BLaER1 (cell line): ENCODE data around the gene ITGB5.
"Not testable (repeated sequence)": the region's sequence is repeated elsewhere in the genome, so short reads cannot be mapped to it uniquely, and the experiment has no call there.

Experiments
- H3K27ac ChIP-seq: shearing (Covaris generic); formaldehyde crosslinking; 2 replicates; pipeline ENCODE4 v1.8.1; 2022
- H3K27me3 ChIP-seq: shearing (Covaris generic); formaldehyde crosslinking; 2 replicates; pipeline ENCODE4 v1.8.1; 2022
- H3K36me3 ChIP-seq: shearing (Covaris generic); formaldehyde crosslinking; 2 replicates; pipeline ENCODE4 v1.8.1; 2022
- H3K4me1 ChIP-seq: shearing (Covaris generic); formaldehyde crosslinking; 2 replicates; pipeline ENCODE4 v1.8.1; 2022
- H3K4me2 ChIP-seq: shearing (Covaris generic); formaldehyde crosslinking; 2 replicates; pipeline ENCODE4 v1.8.1; 2022
- H3K4me3 ChIP-seq: shearing (Covaris generic); formaldehyde crosslinking; 2 replicates; pipeline ENCODE4 v1.8.1; 2022
- H3K9ac ChIP-seq: shearing (Covaris generic); formaldehyde crosslinking; 2 replicates; pipeline ENCODE4 v1.8.1; 2022
- H3K9me3 ChIP-seq: shearing (Covaris generic); formaldehyde crosslinking; 2 replicates; pipeline ENCODE4 v1.8.1; 2022
- H4K20me1 ChIP-seq: shearing (Covaris generic); formaldehyde crosslinking; 2 replicates; pipeline ENCODE4 v1.8.1; 2022
- Cebpa-rat ChIP-seq: shearing (Covaris generic); IDR thresholded peaks from 2 replicates; pipeline ENCODE4 v1.8.1; 2022

The ITGB5 gene

GRCh38 chr3:124784686-124785382 is 102.3 kb downstream of the ITGB5 start:
- Histone ChIP-seq H3K4me3 (no peak overlapping the region), H3K27me3 (no peaks in the 10 kb centered on the region), H3K9ac (peak overlapping the region; percentile 57; the same call in 1 of the 2 replicates), H3K4me1 (peaks cover 78% of the 10 kb centered on the region), H3K36me3 (no peaks in the 10 kb centered on the region), H3K4me2 (peak overlapping the region; percentile 85), H4K20me1 (no peaks in the 10 kb centered on the region), H3K9me3 (no peaks in the 10 kb centered on the region), H3K27ac (peak overlapping the region; percentile 80)
- no peak for TF ChIP-seq Cebpa-rat

GRCh38 chr3:124783696-124784095 is 103.5 kb downstream of the ITGB5 start:
- Histone ChIP-seq H3K36me3 (no peaks in the 10 kb centered on the region), H3K9me3 (no peaks in the 10 kb centered on the region), H3K27ac (peak overlapping the region; percentile 80; the same call in 1 of the 2 replicates), H3K27me3 (no peaks in the 10 kb centered on the region), H3K9ac (no peak overlapping the region), H3K4me2 (peak overlapping the region; percentile 85), H3K4me3 (no peak overlapping the region), H4K20me1 (no peaks in the 10 kb centered on the region), H3K4me1 (peaks cover 85% of the 10 kb centered on the region)
- TF ChIP-seq Cebpa-rat = no peak

GRCh38 chr3:124782377-124782712 is 104.8 kb downstream of the ITGB5 start:
- H3K4me1 ChIP-seq = peaks cover 94% of the 10 kb centered on the region
- H3K27ac ChIP-seq, H3K27me3 ChIP-seq: not testable (repeated sequence)

DNA sequence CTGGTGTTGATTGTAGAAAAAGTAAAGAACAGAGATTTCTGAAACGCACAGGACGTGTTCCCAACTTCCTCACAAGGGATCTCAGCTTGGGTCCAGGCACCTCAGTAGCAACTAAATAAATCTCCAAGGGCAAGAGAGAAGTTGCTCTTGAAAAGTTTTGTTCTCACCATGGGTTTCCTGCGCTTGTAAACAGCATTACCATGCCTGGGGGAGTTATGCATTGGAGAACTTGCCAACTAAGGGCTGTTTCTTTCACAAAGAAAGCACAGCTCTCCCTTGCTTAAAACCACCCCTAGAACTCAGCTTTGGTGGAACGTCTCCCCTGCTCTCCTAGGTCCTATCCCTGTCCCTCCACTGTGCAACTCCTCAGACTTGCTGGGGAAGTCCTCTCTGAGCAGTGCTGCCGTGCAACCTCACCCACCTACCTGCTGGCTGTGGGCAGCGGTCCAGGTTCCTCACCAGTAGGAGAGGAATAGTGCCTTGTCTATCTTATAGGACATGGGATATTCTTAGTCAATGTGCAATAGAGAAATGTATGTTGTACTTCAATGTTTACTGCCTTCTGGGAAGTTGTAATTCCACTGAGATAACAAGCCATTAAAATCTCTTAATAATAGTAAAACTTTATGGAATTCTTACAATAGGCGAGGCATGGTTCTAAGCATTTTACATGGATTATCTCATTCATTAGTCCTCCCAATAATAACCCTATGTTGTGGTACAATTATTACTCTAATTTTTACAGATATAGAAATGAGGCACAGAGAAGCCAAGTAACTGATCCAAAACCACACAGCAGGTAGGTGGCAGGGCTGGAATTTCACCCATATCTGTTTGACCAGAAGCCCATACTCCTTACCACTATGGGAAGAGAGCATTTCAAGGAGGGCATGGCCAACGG is 105.4 kb downstream of the ITGB5 start:
- Histone ChIP-seq H4K20me1 (no peaks in the 10 kb centered on the region), H3K27ac (peak overlapping the region; percentile 85), H3K4me2 (peak overlapping the region; percentile 85), H3K9ac (peak overlapping the region; percentile 70; the same call in 1 of the 2 replicates), H3K4me3 (no peak overlapping the region), H3K27me3 (no peaks in the 10 kb centered on the region), H3K9me3 (no peaks in the 10 kb centered on the region), H3K36me3 (no peaks in the 10 kb centered on the region), H3K4me1 (peaks cover 87% of the 10 kb centered on the region)
- TF ChIP-seq Cebpa-rat = no peak

More at GRCh38 chr3:124782377-124782712, 104.8 kb downstream of the ITGB5 start:
- not testable (repeated sequence) for H4K20me1 ChIP-seq, H3K36me3 ChIP-seq, H3K9ac ChIP-seq, H3K4me3 ChIP-seq, H3K9me3 ChIP-seq
- H3K4me2 ChIP-seq = peak overlapping the region; percentile 85

- Histone ChIP-seq H3K4me3 (no peak overlapping the region), H3K27me3 (no peaks in the 10 kb centered on the region), H4K20me1 (no peaks in the 10 kb centered on the region), H3K9ac (peak overlapping the region; percentile 70; the same call in 1 of the 2 replicates), H3K36me3 (no peaks in the 10 kb centered on the region), H3K9me3 (no peaks in the 10 kb centered on the region), H3K4me2 (peak overlapping the region; percentile 85), H3K4me1 (peaks cover 79% of the 10 kb centered on the region), H3K27ac (peak overlapping the region; percentile 85)
- TF ChIP-seq Cebpa-rat = peak; percentile 43; the same call in 1 of the 2 replicates
These were observed 106.2 kb downstream of the ITGB5 start for GRCh38 chr3:124780761-124781475.

DNA sequence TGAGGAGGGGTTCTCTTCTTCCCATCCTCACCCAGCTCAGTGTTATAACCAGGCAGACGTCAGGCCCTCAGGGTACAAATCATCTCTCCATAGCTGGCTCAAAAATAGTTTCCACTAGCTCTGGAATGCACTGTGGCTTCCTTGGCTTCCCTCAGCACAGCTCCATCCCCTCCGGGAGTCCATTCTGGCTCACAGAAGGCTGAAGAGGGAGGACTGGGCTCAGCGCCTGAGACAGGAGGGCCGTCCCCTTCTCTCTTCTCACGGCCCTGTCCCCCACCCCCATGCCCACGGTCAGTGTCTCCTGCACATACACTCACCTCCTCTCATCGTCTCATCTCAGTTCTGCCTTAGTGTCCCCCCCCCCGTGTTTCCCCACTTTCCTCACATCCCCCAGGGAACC is 106.8 kb downstream of the ITGB5 start:
- no peaks in the 10 kb centered on the region for H3K27me3 ChIP-seq
- H3K4me1 ChIP-seq = peaks cover 74% of the 10 kb centered on the region
- no peak for TF ChIP-seq Cebpa-rat
- H3K9me3 ChIP-seq = no peaks in the 10 kb centered on the region
- H3K36me3 ChIP-seq = no peaks in the 10 kb centered on the region
- H4K20me1 ChIP-seq = no peaks in the 10 kb centered on the region
- H3K9ac ChIP-seq = peak overlapping the region; percentile 70; the same call in 1 of the 2 replicates
- peak overlapping the region; percentile 85 for H3K27ac ChIP-seq
- peak overlapping the region; percentile 85 for H3K4me2 ChIP-seq
- H3K4me3 ChIP-seq = peak overlapping the region; percentile 25; the same call in 1 of the 2 replicates

GRCh38 chr3:124779751-124780191 is 107.4 kb downstream of the ITGB5 start:
- Histone ChIP-seq H3K9me3 (no peaks in the 10 kb centered on the region), H3K4me3 (peak overlapping the region; percentile 25; the same call in 1 of the 2 replicates), H3K4me1 (peaks cover 68% of the 10 kb centered on the region), H3K36me3 (no peaks in the 10 kb centered on the region), H3K9ac (peak overlapping the region; percentile 70; the same call in 1 of the 2 replicates), H3K27me3 (no peaks in the 10 kb centered on the region), H4K20me1 (no peaks in the 10 kb centered on the region), H3K4me2 (peak overlapping the region; percentile 85), H3K27ac (peak overlapping the region; percentile 85)
- TF ChIP-seq Cebpa-rat = no peak

GRCh38 chr3:124779116-124779515 is 108.0 kb downstream of the ITGB5 start:
- Histone ChIP-seq H3K4me2 (peak overlapping the region; percentile 85; the same call in 1 of the 2 replicates), H3K36me3 (no peaks in the 10 kb centered on the region), H3K9ac (no peak overlapping the region), H3K4me3 (no peak overlapping the region), H3K27ac (no peak overlapping the region), H3K27me3 (0 out of 2 replicates have a peak, but pooled peaks cover under 1% of the 10 kb centered on the region), H3K9me3 (no peaks in the 10 kb centered on the region), H3K4me1 (peaks cover 61% of the 10 kb centered on the region), H4K20me1 (no peaks in the 10 kb centered on the region)
- no peak for TF ChIP-seq Cebpa-rat

DNA sequence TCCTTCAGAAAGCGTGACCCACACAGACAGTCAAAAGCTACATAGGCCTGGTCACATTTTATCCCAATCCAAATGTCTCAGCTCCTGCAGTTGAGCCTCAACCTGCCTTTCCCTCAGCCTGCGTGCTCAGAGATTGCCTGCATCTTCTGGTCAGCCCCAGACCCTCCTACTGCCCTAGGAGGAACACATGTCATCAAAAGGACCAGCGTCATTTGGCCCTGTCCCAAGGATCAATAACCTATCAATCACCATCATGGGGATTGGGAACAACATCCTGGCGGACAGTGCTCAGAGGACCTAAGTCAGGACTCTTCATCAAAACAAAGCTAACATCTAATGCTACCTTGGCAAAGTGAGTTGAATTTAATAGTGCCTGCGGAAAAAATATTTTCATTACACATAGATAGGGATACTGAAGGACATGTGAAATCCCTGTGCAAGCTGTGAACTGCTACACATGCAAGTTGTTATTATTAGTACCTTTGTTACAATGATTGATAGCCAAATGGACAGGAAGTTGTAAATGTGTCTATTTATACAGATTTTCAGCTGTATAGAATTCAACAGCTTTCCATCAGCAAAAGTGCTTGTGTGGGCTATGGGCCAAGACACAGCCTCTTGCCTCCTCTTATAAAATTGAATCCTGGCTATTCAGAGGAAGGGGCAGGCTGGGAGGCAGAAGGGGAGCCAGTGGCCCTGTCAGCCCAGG is 109.2 kb downstream of the ITGB5 start:
- H3K4me3 ChIP-seq = no peak overlapping the region
- H3K9me3 ChIP-seq = no peaks in the 10 kb centered on the region
- no peak overlapping the region for H3K9ac ChIP-seq
- H3K4me1 ChIP-seq = peaks cover 49% of the 10 kb centered on the region
- H3K36me3 ChIP-seq = no peaks in the 10 kb centered on the region
- H4K20me1 ChIP-seq = no peaks in the 10 kb centered on the region
- no peak overlapping the region for H3K27ac ChIP-seq
- TF ChIP-seq Cebpa-rat = no peak
- H3K27me3 ChIP-seq = peaks cover 13% of the 10 kb centered on the region
- 0 out of 2 replicates have a peak overlapping the region, but pooled peaks have one; percentile 1 for H3K4me2 ChIP-seq
